ENCODE results near the gene SNRNP25.
"Not testable (repeated sequence)": the region's sequence is repeated elsewhere in the genome, so short reads cannot be mapped to it uniquely, and the experiment has no call there.

SNRNP25 gene

DNA sequence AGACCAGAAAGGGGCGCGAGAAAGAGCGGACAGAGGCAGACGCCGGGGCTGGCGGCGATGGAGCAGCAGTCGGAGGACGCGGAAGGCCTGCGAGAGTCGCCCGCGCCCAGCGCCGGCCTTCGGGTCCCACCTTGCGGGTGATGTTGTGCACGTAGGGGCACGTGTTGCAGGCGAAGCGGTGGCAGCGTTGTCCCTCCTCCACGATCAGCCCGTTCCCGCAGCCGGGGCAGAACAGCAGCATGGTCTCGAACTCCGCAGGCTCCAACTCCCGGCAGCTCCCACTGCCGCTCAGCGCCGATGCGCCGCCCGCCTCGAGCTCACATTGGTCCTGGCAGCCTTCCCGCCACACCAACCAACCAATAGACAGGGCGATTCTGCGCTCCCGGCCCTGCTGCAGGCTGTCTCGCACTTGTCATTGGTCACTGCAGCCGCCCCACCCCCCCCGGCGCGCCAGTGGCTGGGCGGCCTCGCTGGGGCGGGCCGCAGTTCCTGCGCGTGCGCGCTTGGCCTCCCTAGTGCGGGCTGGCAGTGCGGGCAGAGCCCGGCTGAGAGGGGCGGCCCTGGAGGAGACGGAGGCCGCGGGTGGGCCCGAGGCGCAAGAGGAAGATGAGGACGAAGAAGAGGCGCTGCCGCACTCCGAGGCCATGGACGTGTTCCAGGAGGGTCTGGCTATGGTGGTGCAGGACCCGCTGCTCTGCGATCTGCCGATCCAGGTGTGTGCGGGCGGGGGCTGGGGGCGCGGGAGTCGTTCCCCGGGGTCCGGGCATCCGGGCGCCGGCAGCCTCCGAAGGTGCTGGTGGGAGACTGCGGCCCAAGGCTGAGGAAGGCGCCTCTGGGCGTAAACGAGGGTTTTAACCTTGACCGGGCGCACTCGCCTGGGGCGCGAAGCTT lies at the start of gene SNRNP25, which contains the start of gene POLR3K:
Gene SNRNP25, plus strand, starts transcription at position 483 of the 891 bp plus-strand sequence. Its CDS starts 189 bp downstream, at position 672.
Gene POLR3K, minus strand, starts transcription at position 263 of the 891 bp plus-strand sequence. Its CDS starts 22 bp downstream, at position 241.
- peak; percentile 97 for DNase-seq (ENCODE audit: low read depth in 1 of 2, low spot score in 1 of 2)

DNA sequence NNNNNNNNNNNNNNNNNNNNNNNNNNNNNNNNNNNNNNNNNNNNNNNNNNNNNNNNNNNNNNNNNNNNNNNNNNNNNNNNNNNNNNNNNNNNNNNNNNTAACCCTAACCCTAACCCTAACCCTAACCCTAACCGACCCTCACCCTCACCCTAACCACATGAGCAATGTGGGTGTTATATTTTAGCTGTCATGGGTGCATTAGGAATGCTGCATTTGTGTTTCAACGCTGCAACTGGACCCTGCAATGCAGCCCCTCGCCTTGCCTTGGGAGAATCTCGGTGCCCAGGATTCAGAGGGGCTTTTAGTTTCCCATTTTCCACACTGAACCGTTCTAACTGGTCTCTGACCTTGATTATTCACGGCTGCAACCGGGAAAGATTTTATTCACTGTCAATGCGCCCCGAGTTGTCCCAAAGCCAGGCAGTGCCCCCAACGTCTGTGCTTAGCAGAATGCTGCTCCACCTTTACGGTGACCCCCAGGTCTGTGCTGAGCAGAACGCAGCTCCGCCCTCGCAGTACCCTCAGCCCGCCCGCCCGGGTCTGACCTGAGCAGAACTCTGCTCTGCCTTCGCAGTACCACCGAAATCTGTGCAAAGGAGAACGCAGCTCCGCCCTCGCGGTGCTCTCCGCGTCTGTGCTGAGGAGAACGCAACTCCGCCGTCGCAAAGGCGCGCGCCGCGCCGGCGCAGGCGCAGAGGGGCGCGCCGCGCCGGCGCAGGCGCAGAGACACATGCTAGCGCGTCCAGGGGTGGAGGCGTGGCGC lies 43.5 kb upstream of the SNRNP25 start:
- no peak for DNase-seq (ENCODE audit: low read depth in 1 of 2, low spot score in 1 of 2)

DNA sequence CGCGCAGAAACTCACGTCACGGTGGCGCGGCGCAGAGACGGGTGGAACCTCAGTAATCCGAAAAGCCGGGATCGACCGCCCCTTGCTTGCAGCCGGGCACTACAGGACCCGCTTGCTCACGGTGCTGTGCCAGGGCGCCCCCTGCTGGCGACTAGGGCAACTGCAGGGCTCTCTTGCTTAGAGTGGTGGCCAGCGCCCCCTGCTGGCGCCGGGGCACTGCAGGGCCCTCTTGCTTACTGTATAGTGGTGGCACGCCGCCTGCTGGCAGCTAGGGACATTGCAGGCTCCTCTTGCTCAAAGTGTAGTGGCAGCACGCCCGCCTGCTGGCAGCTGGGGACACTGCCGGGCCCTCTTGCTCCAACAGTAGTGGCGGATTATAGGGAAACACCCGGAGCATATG lies 42.9 kb upstream of the SNRNP25 start:
- DNase-seq (ENCODE audit: low read depth in 1 of 2, low spot score in 1 of 2): peak; percentile 70 to 71

DNA sequence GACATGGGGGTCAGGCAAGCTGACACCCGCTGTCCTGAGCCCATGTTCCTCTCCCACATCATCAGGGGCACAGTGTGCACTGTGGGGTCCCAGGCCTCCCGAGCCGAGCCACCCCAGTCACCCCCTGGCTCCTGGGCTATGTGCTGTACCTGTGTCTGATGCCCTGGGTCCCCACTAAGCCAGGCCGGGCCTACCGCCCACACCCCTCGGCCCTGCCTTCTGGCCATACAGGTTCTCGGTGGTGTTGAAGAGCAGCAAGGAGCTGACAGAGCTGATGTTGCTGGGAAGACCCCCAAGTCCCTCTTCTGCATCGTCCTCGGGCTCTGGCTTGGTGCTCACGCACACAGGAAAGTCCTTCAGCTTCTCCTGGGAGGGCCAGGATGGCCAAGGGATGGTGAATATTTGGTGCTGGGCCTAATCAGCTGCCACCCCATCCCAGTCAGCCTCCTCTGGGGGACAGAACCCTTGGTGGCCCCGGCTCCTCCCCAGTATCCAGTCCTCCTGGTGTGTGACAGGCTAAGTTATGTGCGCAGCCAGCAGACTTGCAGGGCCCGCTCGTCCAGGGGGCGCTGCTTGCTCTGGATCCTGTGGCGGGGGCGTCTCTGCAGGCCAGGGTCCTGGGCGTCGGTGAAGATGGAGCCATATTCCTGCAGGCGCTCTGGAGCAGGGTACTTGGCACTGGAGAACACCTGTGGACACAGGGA lies 36.4 kb upstream of the SNRNP25 start:
- DNase-seq (ENCODE audit: low read depth in 1 of 2, low spot score in 1 of 2): not testable (repeated sequence)

DNA sequence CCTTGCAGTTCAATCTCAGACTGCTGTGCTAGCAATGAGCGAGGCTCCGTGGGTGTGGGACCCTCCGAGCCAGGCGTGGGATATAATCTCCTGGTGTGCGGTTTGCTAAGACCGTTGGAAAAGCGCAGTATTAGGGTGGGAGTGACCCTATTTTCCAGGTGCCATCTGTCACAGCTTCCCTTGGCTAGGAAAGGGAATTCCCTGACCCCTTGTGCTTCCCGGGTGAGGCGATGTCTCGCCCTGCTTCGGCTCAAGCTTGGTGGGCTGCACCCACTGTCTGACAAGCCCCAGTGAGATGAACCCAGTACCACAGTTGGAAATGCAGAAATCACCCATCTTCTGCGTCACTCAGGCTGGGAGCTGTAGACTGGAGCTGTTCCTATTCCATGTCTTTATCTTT lies 32.7 kb upstream of the SNRNP25 start:
- not testable (repeated sequence) for DNase-seq (ENCODE audit: low read depth in 1 of 2, low spot score in 1 of 2)

DNA sequence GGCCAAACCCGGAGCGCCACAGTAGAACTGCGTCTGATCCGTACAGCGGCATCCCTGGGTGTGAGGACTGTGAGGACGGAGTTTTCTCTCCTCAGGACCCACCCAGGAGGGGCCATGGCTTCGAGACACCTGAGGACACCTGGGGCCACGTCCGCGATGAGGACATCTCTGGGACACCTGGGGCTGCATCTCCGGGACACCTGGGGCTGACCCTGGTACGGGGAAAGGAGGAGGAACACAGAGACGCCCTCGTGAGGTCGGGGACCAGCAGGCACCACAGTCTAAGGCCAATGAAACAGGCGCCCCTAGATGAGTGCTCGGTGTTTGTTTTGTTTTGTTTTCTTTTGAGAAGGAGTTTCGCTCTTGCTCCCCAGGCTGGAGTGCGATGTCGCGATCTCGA lies 29.5 kb upstream of the SNRNP25 start:
- DNase-seq (ENCODE audit: low read depth in 1 of 2, low spot score in 1 of 2): not testable (repeated sequence)

DNA sequence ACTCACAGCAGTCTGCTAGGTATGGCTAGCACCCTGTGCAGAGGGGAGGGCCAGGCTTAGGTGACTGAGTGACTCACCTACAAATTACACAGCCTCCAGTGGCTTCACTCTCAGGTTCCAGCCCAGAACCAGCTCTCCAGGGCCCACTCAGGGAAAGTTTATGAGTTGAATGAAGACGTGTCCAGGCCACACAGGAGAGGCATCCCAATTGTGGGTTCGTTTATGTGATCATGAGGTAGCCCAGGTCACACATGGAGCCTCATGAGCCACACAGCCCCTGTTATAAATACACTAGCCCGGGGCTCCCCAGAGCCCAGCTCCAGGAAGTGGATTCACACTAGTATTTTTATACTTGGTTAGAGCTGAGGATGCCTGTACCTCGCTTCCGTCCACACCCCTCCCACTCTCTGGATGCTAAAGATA lies 27.7 kb upstream of the SNRNP25 start:
- DNase-seq (ENCODE audit: low read depth in 1 of 2, low spot score in 1 of 2): not testable (repeated sequence)

DNA sequence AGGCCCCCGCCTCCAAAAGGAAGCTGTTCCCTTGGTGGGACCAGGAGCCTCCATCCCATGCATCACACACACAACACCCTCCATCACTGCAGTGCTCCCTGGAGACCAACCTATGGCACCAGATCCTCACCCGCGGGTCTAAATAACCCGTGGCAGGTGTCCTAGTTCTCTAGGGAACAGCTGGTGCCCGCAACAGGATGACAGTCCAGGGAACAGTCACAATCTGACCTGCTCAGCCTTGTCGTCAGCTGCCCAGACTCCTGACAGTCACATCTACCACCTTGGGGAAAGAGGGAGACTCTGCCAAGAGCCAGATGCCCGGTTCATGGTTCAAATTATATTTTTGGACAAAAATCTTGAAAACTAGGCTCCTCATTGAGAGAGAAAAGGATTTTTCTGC lies 23.0 kb upstream of the SNRNP25 start:
- not testable (repeated sequence) for DNase-seq (ENCODE audit: low read depth in 1 of 2, low spot score in 1 of 2)

DNA sequence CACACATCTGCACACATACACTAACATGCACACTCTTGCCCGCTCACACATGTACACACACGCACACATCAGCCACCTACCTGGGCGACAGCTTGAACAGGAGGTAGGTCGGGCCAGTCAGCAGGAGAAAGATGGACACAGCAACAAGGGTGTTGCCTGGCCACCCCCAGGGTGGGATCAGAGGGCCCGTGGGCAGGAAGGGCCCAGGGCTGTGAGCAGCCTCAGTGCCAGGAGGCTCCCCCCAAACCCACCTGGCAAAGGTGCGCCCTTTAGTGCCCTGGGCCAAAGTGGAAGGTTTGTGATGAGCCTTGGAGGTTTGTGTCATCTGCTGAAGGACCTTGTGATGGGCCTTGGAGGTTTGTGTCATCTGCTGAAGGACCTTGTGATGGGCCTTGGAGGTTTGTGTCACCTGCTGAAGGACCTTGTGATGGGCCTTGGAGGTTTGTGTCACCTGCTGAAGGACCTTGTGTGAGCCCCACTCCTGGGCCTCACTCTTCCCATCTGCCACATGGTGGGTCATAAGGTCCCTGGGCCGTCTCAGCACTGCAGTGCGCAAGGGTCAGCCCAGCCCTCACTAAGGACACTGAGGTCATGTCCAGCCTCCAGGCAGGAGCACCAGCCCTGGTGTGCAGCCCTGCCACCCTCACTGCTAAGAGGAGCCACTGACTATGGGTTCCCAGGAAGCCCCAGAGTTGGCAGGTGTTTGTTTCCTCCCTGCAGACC lies 20.3 kb upstream of the SNRNP25 start:
- DNase-seq (ENCODE audit: low read depth in 1 of 2, low spot score in 1 of 2): not testable (repeated sequence)

DNA sequence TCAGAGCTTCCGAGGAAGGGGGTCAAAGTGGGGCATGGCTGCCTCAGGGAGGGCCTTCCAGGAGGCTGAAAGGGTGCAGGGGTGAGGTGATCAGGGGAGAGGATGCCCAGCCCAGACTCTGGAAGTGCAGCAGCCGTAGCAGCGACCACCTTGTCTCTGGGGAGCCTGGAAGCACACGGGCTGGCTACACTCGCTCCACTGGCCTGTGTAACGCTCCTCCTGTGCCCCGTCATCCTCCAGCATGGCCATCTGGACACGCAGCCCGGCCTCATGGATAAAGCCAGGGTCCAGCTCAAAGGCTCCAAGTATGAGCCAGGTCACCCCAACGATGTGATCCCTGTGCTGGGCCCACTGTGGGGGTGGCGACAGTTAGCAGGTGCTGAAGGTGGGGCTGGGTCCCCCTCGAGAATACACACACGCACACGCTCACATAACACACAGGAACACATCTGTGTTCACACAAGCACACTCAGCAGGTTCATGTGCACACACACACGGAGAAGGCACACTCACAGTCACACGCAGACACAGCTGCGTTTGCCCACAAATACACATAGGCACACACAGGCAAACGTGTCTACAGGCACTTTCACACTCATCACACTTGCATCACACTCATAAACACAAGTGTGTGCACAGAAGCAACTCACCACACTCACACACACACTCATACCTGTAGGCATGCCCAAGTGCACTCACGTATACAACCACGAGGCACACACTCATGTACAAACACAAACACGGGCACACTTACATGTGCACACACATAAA lies 19.6 kb upstream of the SNRNP25 start:
- DNase-seq (ENCODE audit: low read depth in 1 of 2, low spot score in 1 of 2): no peak

DNA sequence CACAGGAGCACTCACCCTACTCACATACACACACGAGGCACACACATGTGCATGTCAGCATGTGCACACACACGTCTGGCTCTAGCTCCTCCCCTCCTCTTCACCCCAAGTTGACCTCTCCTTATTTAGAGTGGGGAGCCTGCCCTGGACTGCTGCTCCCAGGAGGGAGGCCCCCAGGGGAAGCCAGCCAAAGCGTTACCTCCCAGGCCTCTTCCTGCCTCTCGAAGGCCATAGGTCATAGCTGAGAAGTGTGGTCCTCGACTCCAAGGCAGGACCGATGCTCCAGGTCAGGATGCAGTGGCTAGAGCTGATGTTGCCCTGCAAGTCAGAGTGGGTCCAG lies 19.0 kb upstream of the SNRNP25 start:
- no peak for DNase-seq (ENCODE audit: low read depth in 1 of 2, low spot score in 1 of 2)

DNA sequence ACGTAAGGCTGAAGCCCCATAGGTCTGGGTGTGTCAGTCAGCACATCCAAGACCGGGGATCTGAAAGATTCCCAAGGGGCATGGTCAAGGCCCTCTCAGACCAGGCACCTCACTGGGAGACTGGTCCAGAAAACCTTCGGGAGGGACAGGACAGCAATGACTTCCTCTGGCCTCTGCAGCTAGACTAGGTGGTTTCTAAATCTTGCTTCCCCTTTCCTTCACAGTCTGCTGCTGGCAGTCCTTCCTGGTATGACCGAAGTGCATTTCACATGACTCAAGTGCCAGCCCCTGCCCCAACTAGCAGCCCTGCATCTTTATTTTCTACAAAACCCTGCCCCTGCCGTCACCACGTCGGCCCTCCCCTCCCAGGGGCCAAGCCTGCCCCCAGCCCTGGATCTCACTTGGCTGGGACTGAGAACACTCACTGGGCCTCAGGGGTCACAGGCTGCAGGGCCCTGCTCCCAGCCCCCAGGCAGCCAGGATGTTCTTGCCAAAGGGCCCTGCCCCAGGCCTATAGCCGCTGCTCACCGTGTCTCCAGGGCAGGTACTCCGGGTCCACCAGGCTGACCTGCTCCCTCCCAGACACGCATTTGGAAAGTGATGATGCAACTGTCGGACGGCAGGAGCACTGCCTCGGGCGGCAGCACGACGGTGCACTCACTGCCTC lies 18.5 kb upstream of the SNRNP25 start:
- DNase-seq (ENCODE audit: low read depth in 1 of 2, low spot score in 1 of 2): no peak

DNA sequence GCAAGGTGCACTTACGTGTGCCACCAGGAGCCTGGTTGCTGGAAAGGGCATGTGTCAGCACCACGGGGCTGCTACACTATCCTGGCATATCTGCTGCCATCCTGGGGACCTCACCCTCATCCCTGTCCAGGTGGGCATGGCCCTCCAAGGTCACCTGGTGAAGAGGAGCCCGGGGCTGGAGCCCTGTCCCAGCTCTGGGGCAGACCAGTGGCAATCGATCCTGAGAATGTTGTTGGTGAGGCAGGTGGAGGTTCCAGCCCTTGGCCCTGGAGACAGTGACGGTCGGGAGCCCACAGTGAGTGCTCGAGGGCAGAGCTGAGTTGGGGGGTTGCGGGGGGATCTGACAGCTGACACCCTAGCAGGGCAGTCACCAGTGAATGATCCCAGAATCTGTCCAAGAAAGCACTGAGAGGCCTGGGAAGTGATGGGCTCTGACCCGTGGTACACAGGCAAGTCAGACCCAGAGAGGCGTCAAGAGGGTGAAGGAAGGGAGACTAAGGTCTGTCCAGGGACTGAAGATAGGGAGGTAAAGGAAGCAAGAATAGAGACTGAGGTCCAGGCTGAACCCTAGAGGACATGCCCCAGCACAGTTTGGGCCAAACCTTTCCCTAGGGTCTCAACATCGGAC lies 17.8 kb upstream of the SNRNP25 start:
- no peak for DNase-seq (ENCODE audit: low read depth in 1 of 2, low spot score in 1 of 2)

DNA sequence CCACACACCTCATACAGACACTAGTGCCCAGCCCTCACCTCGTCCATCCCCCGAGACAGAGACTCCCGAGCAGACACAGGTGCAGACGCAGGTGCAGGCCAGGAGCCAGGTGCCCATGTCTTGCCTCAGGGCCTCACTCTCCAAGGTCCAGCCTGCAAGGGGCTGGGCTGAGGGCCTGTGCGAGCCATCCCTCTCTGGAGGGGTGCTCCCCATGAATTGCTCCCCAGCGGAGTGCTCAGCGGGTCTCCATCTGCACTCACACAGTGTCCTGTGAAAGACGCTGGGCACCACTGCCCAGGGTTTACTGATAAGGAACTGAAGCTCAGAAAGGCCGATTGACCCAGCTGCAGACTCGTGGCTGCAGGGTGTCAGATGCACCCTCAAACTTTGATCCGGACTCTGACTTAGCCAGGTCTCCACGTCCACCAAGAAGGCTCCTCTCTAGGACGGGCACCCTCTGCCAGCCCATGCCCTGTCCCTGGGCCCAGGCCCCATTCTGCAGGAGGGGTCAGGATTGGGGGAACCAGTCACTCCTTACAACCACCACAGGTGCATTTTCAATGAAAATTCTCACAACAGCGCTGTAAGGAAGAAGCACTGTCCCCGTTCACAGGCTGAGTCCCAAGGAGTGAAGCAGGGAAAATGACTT lies 17.2 kb upstream of the SNRNP25 start:
- DNase-seq (ENCODE audit: low read depth in 1 of 2, low spot score in 1 of 2): no peak

DNA sequence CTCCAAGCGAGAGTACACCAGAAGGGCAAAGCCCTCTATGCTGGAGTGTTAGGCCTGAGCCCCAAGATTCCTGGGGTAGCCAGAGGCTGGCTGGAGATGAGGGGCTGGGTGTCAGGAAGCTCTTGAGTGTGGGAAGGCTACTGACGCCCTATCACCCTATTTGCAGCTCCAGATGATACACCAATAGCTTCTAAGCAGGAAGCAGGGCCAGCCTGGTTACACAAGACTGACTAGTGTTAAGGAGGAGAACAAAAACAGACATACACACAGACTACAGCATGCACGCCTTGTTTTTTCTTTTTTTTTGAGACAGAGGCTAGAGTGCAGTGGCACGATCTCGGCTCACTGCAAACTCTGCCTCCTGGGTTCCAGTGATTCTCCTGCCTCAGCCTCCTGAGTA lies 16.1 kb upstream of the SNRNP25 start:
- DNase-seq (ENCODE audit: low read depth in 1 of 2, low spot score in 1 of 2): no peak

DNA sequence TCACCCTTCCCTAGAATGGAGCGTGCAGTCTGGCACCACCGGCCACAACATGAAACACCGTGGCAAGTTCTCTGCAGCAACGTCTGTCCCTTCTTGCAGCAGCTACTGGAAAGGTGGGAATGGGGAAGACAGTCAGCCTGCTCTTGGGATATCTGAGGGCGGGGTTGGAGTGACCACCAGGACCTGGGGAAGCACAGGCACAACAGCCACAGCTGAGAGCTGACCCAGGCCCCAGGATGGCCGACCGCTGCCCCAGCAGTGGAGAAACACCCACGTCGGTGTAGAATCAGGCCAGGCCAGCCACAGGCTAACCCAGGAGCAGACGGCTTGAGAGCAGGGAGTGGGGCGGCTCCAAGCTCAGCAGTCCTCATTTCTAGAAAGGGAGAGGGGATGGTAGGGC lies 15.4 kb upstream of the SNRNP25 start:
- not testable (repeated sequence) for DNase-seq (ENCODE audit: low read depth in 1 of 2, low spot score in 1 of 2)

DNA sequence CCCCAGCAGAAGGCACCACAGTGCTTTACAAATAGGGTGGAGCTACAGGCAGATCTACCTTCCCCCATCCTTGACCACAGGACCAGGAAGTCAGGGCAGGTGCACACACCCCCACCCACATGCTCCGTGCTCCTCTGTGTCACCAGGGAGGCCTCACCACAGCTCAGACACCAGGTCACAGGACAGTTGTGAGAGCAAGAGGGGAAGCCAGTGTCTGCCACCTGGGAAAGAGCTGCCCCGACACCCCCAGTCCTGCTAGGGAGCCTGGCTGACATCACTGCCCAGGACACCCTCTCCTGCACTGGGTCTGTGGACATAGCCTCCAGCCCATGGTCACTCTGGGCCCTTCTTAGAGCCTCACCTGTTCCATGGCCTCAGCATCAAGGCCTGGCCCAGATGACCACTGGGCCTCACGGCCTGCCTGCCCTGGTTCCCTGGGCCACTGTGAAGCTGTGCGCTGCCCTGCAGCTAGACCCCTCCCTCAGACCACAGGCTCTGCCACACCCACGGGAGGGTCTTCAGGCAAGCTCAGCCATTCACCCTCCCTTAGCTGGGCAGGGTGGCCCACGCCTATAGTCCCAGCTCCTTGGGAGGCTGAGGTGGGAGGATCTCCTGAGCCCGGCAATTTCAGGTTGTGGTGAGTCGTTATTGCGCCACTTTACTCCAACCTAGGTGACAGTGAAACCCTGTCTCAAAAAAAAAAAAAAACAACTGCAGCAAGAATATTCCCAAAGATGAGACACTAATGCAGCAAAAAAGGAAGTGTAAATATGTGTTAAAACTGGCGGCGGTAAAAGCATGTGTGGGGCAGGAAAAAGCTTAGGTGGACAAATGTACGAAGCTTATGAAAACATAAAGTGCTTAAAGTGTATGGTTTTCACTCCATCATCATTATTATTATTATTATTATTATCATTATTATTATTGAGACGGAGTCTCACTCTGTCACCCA lies 14.4 kb upstream of the SNRNP25 start:
- peak; percentile 9 to 11 for DNase-seq (ENCODE audit: low read depth in 1 of 2, low spot score in 1 of 2)

All from stimulated activated CD4-positive, alpha-beta T cell treated with anti-CD3 and anti-CD28 coated beads, Interleukin-15, amount 100 ng/mL, for 1 hour (primary cell).